Activated CD8-positive, alpha-beta memory T cell treated with anti-CD3 and anti-CD28 coated beads, Interleukin-2, amount 50 U/mL, for 1 hour (primary cell): Measurements from ENCODE around the gene ACOX1.

Source experiments
- DNase-seq: peaks from one replicate; pipeline ENCODE4 v3.0.0-alpha.2; 2020; ENCODE audit errors: extremely low read depth

The ACOX1 gene

DNA sequence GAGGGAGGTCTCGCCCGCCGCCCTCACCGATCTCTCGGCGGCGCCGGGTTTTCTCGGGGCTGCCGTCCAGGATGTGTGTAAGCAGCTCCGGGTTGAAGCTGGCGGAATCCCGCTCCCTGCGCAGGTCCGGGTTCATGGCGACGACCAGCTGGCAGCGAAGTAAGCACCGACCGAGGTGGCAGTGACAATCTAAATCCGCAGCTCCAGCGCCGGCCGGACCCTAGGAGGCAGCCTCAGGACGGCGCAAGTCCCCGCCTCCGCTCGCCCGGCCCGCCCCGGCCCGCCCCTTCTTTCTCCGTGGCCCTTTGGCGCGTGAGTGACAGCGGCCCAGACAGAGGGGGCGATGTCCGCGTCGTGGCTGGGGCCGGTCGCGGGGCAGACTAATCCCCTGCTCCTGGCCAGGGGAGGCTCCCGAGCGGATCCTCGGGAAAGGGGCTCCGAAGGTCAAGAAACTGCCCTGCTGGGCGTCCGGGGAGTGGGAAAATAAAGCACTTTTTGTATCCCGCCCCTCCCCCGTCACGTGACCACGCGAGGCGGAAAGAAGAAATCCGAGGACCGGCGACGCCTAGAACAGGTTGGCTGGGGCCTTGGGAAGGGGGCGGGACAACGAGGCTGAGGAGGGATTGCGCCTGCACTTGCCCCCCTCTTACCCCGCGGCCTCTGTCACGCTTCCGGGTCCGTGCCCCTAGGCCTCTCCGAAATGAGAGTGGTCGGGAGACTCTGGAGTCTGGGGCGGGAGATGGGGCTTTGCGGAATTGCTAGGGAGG, at the start of gene ACOX1, which contains the start of gene TEN1:
Gene ACOX1, minus strand, starts transcription at position 229 of the 767 bp plus-strand sequence. Its CDS starts 93 bp downstream, at position 136.
Gene TEN1, plus strand, starts transcription at position 303 of the 767 bp plus-strand sequence. CDS start 6,953 bp downstream, outside the sequence.
- DNase-seq: peak; percentile 89

DNA sequence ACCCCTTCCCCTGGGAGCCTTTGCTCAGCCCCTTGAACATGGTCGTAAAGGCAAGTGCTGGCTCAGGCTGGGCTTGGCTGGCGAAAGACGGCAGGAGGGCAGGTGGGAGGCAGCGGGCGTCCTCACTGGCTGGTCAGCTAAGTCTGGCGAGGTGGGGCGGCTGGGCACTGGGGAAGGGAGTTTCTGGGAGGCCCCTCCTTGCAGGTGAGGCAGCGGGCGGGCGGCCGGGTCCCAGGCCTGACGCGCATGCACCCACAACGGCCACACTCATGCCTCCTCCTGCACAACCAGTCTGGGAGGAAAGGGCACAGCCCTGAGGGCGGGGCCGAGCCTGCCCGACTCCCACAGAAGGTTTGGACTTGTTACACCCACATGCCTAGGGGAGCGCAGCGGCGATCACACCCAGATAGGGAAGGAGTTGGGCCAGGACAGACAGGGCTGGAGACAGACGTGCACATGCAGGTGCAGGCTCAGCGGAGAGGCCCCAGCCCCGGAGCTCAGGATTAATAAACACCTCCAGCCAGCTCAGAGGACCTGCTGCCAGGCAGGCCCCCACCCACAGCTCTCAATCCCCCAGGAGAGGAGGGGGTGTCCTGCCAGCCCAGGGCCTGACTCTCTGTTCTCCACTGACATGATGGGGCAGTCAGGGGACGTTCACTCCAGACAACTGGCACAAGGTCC, 48.3 kb upstream of the ACOX1 start, which contains the start of gene EVPL:
Gene EVPL, minus strand, starts transcription at position 148 of the 681 bp plus-strand sequence. Its CDS starts 108 bp downstream, at position 40.
- no peak for DNase-seq

DNA sequence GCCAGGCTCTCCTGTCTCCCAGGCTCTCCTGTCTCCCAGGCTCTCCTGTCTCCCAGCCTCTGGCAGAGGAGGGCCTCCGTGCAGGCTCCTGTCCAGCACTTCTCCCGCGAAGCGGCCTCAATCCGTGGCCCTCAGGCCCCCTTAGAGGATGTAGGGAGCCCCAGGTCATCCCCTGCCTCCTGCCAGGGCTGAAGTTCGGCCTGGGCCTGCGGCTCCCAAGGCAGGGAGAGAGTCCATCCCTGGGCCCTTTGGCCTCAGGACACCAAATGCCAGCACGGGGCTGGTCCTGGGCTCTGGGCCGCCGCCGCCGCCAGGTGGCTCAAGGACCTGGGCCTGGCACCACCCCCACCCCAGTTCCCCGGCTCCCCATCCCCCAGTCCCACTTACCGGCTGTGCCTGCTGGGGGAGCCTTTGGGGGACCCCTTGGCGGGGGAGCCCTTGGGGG, 47.8 kb upstream of the ACOX1 start:
- DNase-seq: no peak

DNA sequence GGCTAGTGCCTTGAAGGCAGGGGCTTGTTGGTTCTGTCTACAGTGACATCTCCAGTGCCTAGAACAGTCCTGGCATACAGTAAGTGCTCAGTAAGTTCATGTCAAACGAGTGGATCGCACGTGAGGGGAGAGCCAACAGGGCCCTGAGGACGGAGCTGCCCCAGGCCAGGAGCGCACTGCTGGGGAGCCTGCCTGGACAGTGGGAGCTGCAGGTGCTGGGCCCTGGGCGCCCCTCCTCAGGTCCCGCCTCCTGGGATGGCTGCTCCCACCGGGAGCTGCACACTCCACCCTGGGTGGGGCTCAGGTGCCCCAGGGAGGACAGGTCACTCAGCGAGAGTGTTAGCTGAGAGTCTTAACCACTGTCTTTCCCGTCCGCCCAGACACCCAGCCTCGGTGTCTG, 46.3 kb upstream of the ACOX1 start:
- no peak for DNase-seq

DNA sequence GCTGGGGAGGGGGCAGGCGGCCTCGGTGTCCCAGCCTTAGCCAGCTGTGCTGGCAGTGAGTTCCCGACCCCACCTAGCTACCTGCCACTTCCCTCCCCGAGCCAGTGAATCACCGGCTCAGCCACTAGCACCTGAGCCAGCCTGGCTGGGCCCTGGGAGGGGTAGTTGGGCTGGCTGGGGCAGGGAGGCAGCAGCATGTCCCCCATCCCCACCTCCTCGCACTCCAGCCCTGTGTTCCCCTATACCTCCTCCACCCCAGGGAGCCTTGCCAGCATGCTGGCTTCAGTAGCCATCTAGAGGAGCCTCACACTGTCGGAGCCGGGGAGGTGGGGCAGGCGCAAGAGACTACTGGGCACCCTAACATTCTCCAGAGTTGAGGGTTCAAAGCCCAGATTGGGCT, 45.4 kb upstream of the ACOX1 start:
- no peak for DNase-seq

DNA sequence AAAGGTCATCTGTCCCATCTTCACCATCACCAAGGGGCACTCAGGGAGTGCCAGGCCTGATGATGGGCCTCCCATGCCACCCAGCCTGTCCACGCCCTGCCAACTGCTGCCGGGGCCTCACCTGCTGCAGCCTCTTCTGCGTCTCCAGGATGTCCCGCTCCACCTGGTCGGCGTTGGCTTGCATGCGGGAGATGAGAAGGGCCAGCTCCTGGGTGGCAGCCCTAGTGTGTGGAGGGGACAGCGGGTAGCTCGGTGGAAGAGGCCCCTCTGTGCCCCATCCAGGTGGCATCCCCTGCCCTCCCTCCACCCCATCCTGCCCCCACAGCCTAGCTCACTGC, 44.9 kb upstream of the ACOX1 start:
- no peak for DNase-seq

DNA sequence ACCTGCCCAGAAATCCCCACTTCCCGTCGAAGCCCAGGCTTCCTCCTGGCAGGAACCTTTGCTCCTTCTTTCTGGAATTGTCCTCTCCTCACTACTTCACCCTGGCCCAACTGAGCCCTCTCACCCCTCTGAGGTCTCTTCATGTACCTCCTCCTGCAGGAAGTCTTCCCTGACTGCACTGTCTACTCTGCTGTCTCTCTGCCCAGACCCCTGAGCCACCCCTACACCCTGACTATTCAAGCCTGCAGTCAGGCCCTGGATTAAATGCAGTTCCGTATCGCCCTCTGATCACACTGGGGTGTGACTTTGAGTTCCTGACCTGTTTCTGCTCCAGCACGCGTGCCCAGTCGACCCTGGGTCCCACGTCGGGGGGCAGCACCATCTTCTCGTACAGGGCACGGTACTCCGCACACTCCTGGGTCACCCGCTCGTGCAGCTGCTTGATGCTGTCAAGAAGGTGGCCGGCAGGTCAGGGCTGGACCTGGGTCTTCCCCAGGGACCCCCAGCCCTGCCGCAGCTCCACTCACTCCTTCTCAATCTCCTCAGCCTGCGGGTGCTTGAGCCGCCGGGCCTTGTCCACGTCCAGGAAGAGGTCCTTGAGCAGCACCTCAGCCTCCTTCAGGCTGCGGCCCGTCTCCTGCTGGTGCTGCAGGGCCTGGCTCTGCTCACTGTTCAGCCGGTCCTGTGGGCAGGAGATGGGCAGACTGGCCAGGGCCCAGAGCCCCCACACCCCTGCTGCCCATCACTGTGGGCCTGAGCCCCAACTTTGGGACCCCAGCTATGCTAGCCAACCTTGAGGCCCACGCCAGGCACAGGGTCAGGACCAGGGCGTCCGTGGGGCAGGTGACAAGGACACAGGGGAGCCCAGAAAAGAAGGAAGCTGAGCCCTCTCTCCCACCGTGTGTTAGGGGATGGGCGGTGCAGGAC, 44.3 kb upstream of the ACOX1 start:
- DNase-seq: no peak

DNA sequence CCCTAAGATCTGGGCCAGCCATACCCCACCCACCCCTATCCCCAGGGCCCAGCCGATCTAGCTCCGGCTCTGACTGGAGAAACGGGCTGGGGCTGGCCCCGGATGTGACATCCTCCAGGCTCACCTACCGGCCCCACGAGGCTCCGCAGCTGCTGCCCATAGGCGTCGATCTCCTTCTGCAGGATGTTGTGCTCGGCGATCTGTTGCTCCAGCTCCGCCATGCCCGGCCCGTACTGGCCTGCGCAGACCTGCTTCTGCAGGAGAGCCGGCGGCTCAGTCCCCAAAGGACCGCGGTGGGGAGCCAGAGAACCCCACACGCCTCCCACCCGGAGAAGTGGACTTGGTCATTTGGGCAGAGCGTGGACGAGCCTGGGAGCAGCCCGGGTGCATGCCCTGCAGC, 43.3 kb upstream of the ACOX1 start:
- no peak for DNase-seq

DNA sequence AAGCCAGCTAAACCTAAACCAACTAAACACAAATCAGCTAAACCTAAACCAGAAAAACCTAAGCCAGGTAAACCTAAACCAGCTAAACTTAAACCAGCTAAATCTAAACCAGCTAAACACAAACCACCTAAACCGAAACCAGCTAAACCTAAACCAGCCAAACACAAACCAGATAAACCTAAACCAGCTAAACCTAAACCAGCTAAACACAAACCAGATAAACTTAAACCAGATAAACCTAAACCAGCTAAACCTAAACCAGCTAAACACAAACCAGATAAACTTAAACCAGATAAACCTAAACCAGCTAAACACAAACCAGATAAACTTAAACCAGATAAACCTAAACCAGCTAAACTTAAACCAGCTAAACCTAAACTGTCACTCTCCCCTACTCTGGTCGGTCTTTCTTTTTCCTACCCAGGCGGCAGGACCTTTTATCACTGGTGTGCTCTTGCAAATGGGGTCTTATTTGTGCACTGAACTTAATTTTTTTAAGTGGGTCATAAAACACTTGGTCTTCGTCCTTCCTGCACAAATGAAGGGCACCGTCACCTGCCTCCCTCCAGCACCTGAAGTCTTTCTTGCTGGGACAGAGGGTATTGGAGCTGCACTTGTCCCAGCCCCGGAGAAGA, 41.0 kb upstream of the ACOX1 start:
- DNase-seq: no peak

DNA sequence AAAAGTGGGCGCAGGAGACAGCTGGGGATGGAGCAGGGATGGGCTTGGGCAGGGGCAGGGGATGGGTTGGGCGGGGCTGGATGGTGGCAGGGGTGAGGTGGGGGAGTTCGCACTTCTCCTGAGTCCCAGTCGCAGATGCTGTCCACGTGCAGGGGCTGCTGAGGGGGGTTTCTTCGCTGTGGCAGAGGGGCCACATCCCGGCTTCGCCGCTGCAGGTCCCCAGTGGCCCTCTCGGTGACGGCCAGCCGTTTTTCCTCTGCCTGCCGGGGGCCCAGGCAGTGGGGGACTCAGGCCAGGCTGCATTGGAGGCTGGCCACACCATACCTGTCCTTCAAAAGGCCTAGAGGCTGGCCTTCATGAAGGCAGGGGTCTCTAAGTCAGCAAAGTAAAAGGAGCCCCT, 39.8 kb upstream of the ACOX1 start:
- DNase-seq: no peak

DNA sequence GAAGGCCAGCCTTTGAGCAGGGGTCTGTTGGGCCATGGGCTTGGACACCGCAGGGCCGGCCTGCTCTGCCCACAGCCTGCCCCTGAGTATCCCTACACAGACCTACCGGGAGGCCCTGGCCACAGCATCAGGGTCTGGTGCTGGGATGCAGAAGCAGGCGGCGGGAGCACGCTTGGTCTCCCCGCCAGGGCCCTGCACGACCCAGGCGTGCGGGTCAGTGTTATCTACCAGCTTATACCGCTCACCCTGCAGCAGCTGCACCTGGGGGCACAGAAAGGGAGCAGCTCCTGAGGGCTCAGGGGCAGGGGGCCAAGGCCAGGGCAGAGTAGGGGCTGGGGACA, 39.3 kb upstream of the ACOX1 start:
- DNase-seq: no peak

DNA sequence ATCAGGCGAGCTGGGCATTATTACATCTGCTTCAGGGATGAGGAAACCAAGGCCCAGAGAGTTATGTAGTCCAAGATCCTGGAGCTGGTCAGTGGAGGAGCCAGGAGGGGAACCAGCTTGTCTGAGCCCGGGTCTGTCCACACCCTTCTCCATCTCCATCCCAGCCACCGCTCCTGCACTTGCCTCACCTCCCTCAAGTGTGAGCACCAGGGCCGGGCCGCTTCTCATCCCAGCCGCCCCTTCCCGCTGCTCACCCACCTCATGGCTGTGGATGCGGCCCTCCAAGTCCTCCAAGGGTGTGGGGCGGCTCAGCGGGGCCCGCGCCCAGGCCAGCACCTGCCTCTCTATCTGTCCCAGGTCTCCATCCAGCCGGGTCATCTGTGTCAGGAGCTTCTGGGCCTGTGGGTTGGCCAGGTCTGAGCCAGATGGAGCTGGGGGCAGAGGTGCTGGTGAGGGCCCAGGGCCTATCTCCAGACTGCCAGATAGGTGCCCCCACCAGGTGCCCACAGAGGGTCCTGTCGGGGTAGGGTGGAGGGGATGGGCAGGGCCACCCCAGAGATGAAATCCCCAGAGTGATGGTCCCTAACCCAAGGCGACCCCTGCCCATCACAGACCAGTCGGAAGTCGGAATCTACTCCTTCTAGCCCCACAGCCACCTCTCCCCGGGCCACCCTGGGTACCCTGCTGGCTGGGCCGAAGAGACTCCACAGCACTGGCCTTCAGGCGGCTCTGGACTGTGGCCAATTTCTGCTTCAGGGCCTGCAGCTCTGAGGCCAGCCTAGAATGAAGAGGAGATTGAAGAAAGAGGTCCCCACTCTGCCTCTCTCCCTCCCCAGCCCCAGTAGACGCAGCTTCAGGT, 38.7 kb upstream of the ACOX1 start:
- no peak for DNase-seq

DNA sequence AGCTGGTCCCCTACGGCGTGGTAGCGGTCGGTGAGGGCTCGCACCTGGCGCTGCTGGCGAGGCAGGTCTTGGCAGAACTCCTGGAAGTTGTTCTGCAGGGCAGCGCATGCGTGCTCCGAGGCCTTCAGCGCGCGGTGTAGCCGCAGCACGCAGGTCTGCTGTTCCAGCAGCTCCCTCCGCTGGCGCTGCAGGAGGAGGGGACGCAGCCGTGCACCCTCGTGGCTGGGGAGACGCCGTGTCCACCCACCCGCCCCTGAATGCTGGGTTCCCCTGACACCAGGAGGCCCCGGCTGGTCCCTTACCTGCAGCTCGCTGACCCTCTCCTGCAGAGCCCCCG, 35.9 kb upstream of the ACOX1 start:
- DNase-seq: no peak

DNA sequence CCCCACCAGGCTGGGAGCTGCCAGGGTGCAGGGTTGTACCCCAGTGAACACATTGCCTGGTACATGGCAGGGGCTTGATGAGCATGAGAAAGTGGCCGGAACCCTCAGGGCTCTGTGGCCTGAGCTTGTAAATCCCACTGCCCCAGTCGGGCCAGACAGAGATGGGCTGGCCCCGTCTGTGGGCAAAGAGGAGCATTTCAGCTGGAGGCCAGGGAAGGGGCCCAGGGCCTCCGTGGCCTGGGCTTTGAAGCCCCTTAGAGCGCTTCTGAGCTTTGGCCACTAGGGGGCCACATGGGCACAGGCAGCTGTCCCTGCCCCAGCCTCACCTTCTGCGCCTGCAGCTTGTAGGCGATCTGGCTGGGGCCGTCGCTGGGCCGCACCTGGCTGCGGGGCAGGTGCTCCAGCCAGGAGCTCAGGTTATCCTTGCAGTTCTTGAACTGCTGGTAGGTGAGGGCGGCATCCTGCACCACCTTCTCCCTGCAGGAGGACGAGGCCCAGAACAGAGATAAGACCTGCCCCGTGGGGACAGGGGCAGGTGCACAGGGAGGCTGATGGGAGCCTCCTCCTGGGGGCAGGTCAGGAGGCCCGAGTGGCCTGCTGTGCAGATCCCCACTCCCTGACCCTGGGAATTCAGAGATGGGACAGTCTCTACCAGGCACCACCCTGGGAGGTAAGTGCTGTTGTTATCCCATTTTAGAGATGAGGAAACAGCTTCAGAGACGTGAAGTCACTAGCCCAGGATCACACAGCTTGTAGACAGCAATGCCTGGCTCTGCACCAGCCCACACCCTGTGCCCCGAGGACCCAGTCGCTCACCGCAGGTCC, 35.3 kb upstream of the ACOX1 start:
- peak; percentile 56 for DNase-seq

DNA sequence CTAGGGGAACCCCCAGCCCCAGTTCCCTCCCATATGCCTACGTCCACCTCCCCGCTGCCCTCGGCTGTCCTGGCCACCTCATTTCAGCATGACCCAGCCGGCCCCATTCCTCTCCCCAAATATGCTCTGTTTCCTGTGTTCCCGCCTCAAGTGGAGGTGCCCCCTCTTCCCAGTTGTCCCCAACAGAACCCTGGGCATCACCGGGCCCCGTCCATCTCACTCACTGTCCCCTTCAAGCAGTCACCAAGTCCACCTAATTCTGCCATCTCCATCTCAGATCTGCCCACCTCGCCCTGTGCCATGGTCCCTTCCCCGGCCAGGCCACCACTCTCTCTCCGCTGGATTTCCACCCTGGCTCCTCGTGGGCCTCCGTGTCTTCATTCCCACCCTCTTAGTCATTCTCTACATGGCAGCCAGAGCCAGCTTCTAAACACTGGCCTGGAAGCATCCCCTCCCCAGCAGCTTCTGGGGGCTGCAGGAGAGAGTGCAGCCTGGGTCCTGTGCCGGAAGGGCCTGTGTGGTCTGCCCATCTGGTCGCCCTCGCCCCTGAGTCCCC, 34.5 kb upstream of the ACOX1 start:
- DNase-seq: no peak

DNA sequence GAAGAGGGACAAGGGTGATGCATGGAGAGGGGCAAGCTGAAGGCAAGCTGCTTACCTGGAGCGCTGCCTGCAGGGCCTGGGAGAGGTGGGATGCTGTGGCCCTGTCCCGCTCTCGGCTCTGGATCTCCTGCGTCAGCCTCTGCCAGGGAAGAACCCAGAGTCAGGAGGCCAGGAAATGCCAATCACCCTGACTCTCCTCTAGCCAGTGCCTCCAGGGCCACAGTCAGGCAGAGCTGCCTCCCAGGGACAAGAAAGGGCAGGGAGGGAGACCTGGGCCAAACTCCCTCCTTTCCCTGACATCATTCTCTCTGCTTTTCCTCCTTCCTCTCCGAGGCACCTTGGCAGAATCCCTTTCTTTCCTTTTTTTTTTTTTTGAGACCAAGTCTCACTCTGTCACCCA, 33.0 kb upstream of the ACOX1 start:
- no peak for DNase-seq

DNA sequence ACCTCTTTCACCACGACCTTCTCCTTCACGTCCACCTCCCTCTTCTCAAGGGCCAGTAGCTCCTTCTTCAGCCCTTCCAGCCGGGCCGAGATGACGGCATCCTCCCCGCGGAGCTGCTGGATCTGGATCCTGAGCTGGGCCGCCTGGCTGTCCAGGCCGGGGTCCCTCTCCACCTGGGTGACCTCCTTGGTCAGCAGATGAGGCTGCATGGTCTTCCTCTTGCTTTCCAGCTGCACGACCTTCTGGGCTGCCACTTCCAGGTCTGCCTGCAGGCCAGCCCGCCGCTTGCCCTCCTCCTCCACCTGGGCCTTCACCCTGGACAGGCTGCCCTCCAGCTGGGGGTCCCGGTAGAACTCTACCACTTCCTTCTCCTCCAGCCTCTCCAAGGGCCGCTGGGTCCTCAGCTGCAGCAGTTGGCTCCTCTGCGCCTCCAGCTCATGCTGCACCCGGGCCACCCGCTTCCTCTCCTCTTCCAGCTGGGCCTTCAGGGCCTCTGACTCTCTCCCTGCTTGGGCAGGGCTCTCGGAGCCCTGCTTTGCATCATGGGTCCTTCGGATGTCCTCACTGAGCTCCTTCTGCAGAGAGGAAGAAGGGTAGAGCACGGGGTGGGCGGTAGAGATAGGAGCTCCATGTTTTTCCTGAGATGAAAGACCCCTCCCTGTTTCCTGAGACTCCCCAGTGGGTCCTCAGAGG, 31.1 kb upstream of the ACOX1 start:
- no peak for DNase-seq

DNA sequence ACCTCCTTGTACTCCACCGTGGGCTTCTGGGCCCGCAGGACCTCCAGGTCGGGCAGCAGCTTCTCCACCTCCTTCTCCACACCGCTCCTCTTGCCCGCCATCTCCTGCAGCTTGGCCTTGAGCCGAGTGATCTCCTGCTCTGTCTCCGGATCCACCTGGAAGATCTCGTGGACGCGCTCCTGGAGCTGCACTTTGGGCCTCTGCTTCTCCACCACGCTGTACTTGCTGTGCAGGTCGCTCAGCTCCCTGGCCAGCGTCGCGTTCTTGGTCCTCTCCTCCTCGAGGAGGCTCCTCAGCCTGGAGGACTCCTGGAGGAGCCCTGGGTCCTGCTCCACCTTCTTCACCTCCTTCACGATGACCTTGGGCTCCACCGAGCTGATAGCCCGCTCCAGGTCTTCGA, 30.5 kb upstream of the ACOX1 start:
- no peak for DNase-seq
